Vagina (tissue), 2 donors: ENCODE measurements around the gene PMEPA1.

Experiments
- CTCF ChIP-seq, 3 experiments: fragments of 450-650 bp in 2 of 3; fragments of 200-600 bp in 1 of 3; sonication (generic) in 1 of 3; IDR thresholded peaks; one replicate each; pipeline ENCODE4 v1.5.1; 2017 to 2019; ENCODE audit warnings: antibody characterized with exemption in 3 of 3, mild to moderate bottlenecking in 2 of 3, moderate library complexity in 2 of 3
- POLR2A ChIP-seq, 2 donors: fragments of 450-650 bp; IDR thresholded peaks; one replicate each; pipeline ENCODE4 v1.6.1; 2017; ENCODE audit warnings: antibody characterized with exemption in 2 of 2, mild to moderate bottlenecking in 2 of 2, moderate library complexity in 2 of 2

- TF ChIP-seq POLR2A (IDR thresholded peaks at IDR 0.05) (no peak), CTCF (IDR thresholded peaks at IDR 0.05) (no peak)
These were observed 31.5 kb downstream of the PMEPA1 start for GRCh38 chr20:57678340-57678739.
